ENCODE results near the gene NRAP.

NRAP gene

DNA sequence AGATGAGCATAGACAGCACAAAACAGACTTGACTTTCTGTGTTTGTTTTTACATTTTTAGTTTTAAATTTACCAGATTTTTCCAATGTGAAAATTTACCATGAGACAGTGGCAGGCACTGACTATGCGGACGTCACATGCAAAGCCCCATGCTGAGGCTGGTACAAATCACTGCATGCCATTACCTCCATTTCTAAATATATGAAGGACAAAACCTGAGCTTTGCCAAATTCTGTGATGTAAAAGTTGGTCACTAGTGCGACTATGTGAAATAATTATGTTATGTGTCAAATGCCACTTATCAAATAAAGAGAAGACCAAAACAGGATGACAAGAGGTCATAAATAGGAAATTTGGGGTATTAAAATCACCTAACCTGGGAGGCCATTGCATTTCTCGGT, 22.1 kb downstream of the NRAP start:
- no peak for DNase-seq (ENCODE audit: low read depth)

DNA sequence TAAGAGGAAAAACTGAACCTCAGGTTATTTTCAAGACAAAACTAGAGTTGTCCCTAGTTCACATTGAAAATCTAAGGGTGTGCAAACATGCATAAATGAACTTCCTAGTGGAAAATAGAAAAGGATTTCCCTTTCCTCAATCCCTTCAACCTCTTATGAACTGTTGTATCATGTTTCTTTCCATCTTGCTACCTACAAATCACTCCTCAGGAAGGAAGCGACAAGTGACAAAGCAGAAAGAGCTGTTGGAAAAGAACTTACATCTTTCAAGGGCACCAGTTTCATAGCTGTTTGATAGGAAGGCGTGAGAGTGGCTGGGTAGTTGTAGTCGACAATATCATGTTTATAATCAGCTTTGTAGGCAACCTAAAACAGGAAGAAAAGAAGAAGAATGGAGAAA, 23.9 kb downstream of the NRAP start:
- no peak for DNase-seq (ENCODE audit: low read depth)

DNA sequence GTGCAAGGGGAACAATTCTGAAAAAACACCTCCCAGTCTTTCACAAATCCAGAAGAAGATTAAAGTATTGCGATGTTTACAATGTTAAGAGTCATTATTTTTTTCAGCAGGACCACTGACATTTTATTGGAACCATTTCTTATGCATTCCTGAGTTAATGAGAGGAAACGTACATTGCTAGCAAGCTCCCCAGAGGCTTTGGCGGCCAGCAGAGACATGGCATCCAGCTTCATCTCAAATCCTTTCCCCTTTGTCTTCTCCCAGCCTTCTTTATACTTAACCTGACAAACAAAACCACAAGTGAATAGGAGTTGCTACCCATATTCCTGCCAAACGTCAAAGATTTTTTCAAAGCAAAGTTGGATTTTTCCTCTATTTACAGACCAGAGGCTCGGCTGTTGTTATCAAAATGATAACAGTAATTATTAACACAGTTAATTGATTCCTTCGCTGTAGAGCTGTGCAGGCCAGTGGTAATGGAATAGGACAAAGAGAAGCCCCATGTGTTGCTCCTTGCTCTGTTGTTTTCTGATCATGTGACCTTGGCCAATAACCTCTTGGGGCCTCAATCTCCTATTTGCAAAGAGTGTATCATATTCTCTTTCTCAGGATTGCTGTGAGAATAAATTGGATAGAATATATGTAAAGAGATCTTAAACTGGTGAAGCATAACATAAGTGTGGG, 32.0 kb downstream of the NRAP start:
- no peak for DNase-seq (ENCODE audit: low read depth)

DNA sequence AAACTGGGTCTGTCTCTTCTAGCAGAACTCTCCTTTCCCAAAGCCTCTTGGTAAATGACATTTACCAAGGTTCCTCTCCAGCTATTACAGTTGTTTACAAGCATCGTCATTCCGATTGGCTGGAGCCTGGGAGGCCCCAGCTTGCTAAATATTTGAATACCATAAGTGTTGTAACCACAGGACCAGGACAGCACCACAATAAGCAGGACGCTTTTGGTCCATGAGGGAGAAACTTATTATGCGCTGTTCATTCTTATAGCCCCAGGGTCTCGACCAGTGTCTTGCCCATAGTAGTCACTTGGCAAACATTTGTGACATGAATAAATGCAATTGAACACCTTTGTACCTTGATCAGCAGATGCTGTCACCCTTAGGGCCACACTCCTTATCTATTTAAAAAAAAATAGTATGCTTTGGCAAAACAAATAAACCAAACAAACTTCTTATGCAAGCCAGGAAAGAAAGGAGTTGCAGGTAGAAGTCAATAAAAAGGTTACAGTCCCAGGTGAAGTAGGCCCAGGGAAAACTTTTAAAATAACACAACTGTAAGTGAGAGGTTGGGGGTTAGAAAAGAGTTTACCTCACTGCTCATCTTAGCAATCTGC, 32.8 kb downstream of the NRAP start:
- DNase-seq (ENCODE audit: low read depth) = no peak

DNA sequence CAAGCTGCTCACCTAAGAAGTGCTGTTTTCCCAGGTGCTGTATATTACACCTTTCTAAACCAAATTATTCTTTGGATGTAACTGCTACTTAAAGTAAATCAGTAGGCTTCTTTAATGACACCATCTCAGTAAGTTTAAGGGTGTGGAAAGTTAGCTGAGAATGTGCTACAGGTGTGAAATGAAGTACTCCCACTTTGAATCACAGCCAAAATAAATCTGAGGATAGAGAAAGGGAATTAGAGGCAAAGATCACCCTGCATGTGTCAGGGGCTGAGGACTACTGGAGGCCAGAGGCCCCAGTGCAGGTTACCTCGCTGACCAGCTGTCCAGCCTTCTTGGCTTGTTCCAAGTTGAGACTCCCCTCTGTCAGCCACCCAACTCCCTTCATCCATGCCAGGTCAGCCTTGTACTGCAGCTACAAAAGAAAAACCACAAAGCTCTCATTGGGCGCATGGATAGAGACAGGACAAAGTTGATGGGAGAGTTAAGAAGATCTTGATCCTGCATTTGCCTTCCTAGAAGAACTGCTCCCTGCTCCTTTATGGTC, 35.2 kb downstream of the NRAP start:
- DNase-seq (ENCODE audit: low read depth) = no peak

DNA sequence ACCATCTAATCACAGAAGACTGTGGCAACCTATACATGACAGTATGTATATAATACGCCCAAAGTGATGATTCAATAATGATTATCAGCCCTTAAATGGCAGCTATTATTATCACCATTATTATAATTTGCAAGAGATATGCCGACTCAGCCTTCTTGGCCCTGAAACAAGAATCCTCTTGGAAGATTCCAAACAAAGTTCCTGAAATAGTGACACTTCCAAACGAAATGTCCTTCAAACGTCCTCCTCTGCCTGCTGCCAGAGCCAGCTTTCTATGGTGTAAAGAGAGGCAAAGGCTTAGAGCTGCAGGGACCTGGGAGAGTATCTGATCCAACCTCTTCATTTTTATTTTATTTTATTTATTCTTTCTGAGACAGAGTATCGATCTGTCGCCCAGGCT, 36.0 kb downstream of the NRAP start:
- DNase-seq (ENCODE audit: low read depth) = no peak

DNA sequence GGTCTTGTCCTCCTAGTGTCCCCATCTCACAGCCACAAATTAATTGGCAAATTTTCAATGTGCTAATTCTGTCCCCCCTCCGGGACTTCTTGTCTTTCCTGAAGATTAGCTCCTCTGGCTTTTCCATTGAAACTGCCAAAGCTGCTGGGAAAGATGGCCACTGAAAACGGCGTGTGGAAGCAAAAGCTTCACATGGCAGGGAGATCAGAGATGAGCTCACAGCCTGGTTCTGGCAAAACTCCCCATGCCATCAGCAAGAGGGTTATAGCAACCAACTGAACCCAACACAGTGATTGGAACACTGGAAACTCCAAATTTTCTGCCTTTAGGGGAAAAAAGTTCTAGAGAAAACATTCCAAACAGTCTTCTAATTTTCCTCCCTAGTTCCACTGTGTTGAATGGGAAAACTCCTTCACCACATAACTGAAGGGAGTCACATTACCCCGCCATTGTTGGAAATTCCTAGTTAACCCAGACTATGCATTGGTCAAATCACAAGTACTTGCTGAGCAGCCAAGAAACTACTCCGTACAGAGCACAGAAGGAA, 37.0 kb downstream of the NRAP start:
- DNase-seq (ENCODE audit: low read depth) = no peak

DNA sequence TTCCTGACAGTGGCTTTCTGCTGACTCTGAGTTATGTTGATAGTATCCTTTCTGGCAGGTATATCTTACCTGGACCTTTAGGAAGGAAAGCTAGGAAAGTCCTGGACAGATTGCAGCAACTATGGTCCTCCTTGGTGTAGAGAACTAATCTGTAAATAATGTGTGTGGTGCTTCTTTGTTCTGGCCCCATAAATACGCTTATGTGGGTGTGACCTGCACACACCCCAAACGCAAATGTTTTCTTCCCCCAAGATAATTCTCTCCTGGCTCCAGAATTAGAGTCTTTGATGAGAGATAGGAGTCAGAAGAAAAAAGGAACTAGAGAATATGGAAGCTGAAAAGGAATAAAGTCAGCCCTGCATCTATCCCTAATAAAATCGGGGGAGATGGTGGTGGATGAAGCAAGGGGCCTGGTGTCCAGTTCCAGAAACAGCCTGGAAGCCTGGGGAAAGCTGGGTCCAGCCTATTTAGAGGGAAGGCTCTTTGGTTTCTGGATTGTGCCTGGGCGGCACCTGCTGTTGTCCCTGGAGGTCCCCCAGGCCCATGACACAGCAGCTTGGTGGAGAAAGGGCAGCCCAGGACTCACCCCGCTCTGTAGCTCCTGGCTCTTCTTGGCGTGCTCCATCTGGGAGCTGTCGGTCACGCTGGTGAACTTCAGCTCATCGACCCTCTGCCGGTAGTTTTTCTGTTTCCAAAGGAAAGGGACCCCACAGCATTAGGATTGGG, 38.2 kb downstream of the NRAP start:
- no peak for DNase-seq (ENCODE audit: low read depth)

DNA sequence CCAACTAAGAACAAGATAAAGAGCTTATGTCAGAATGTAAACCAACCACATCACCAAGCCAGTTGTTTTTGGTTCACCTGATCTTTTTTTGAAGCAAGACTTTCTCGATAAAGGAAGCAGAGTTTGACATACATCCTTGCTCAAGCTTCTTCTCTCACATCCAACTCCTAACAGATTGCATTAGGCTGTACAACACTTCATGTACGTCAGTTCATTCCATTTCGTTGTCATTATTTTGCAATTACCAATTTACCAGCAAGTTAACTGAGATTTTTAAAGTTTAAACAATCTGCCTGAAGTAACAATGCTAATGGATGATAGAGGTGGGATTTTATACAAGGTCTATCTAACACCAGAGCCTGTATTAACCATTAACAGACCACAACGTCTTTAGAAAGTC, 41.0 kb downstream of the NRAP start:
- DNase-seq (ENCODE audit: low read depth) = no peak

DNA sequence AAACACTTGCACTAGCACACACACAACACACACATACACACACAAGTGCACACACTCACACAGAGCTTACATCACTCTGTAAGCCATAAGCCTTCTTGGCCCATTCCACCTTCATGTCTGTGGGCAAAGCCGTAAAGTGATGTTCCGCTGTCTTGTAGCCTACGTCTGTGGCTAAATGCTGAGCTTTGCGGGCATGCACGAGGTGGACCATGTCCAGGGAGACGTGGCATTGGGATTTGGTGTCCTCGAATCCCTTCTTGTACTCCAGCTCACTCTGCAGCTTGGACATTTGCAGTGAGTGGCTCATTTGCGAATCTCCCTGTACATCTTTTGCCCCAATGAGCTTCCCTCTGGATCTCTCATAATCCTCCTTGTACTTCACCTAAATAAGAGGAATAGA, 42.0 kb downstream of the NRAP start:
- no peak for DNase-seq (ENCODE audit: low read depth)

DNA sequence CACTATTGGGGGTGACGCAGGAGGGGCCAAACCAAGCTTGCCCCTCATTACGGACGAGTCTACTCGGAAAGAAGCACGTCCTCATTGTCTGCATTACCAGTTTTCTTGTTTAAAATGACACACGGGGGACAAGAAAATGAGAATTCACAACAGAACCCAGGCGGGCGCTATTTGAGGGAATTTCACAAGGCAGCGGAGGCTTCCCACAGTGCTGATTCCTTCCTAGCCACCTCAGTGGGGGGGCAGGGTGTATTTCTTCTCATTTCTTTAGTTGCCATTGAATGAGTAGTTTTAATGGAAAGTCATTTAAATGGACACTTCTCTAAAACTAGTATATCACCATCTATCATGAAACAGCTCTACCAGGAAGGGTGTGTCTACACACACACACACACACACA, 42.9 kb downstream of the NRAP start:
- no peak for DNase-seq (ENCODE audit: low read depth)

DNA sequence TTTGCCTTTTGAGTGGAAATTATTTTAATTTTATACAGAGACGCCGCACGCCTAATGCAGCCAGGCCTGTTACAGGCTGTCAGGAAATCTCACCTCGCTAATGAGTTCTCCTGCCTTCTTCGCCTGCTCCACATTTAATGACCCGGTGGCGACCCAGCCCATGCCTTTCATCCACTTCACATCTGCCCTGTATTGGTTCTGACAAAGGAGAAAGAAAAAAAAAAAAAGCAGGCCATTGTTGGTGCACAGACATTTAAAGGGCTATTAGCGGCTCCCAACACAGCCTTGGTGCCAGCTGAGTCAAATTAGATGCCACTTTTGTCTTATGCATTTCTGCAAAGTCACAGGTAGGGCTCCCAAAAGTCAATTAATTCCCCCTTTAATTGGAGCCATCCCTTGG, 43.3 kb downstream of the NRAP start:
- DNase-seq (ENCODE audit: low read depth) = no peak

DNA sequence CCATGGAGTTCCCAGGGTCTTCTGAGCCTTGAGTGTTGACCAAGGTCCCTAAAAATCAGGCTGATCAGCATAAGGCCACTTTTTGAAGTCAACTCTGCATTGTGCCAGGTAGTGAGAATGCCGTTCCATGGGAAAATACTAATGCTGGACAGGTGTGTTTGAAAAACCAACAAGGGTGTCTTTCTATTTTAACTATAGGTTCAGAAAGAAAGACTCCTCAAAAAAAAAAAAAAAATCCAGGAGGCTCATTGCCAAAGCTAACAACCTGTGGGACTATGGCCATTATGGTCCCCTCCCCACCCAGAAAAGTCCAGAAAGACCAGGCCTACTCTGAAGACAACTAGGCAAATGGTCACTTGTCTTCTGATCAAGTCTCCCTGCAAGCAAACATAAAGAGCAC, 44.4 kb downstream of the NRAP start:
- no peak for DNase-seq (ENCODE audit: low read depth)

DNA sequence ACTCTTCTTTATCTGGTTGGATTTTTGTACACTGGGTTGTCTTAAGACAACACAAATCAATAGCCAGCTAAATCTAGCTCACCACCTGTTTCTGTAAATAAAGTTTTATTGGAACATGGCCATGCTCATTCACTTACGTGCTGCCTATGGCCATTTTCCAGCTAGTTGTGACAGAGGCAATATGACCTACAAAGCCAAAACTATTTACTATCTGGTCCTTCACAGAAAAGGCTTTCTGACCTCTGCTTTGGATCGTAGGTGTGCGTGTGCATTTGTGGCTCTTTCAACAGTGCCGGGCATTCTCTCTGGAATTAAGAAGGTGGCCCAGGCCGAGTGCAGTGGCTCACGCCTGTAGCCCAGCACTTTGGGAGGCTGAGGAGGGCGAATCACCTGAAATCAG, 45.5 kb downstream of the NRAP start:
- DNase-seq (ENCODE audit: low read depth) = no peak

DNA sequence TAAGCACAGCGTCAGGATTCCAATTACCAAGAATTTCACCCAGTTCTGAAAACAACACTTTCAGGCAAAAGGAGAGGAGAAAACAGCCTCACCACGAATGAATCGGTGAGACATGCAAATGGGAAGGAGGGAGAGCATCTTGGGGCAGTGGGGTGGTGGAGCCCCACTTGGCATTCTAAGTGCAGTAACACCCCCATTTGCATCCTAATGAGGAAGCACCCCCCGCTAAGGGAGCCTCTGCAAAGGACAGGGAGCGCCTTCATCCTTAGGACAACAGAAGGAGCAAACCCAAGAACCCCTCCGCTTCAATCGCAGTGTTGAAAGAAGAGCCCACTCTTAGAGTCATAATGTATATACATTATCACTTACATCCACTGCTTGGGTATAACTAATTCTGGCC, 46.8 kb downstream of the NRAP start:
- no peak for DNase-seq (ENCODE audit: low read depth)

DNA sequence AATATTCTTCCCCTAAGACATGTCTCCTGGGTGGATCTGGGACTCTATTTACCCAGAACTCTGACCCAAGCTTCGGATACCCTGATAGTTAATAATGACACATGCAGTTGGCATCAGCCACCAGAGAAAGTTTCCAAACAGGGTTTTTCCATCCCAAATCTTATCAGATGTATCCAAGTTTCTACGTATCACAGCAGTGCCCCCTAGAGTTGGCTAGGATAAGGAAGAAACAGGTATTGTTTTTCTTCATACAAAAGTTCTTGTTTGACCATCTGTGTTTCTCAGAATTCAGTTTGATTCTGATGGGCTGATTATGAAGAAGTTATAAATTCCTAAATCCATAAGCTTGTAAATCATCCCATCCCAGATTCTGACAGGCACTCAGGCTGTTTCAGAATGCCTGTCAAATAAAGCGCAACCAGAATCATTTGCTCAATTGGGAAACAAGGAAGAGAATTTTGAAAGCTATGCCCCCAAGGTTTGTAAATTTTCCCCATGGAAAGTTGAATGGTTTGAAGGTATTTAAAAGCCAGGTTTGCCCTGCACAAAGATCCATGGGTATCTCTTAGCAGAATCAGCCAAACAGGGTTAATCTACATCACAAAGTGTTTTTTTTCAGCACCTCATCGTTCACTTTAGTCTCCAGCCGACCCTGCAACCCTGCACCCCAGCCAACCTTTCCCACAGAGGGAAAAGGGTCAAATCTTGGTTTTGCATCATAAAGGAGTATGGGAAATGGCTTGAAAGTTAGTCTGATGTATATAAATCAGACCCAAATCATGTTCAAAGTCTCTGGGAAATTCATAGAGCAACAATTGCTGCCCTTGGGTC, 47.4 kb downstream of the NRAP start:
- no peak for DNase-seq (ENCODE audit: low read depth)

DNA sequence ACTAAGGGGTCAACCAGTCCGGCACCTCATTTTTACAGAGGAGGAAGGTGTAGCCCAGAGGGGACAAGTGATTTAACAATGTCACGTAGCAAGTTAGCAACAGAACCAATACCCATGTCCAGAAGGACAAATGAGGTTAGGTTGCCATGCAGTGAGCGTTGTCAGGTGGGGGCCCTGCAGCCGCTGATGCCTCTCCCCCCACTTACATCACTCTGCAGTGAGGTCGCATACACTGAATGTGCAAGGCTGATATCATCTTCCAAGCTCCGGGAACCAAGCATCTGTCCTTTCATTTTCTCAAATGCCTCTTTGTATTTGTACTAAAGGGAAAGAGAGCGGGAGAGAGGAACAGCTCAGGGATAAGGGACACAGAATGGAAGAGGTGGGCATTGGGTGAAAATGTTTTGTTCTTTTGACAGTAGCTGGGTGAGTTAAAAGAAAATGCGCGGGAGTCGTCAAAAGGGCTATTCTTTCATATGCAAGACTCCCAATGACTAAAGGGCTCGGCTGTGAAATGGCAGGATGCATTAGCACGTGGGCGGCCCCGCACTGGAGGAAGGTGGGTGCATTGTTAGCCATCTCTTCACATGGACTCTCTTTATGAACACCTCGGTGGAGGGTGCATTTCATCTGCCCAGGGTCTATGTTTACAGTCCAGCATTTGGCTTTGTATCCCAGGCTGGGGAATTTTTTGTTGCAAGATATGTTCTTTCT, 49.7 kb downstream of the NRAP start:
- no peak for DNase-seq (ENCODE audit: low read depth)

DNA sequence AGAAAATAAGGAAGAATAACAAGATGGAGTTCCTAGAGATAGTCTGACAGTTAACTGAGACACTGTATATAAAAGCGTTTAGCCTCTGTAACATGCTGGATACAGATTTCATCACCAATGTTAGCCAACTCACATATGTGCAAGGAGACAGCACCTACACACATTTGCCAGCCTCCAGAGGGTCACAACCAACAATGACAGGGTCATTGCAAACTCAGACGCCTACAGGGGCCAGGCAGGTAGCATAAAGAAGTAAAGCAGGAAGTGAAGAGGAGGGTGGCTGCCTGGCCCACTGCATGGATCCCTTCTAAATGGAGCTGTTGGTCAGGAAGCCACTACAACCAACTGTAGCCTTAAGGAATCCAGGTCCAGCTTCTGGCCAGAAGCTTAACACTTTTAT, 50.4 kb downstream of the NRAP start:
- DNase-seq (ENCODE audit: low read depth) = no peak

DNA sequence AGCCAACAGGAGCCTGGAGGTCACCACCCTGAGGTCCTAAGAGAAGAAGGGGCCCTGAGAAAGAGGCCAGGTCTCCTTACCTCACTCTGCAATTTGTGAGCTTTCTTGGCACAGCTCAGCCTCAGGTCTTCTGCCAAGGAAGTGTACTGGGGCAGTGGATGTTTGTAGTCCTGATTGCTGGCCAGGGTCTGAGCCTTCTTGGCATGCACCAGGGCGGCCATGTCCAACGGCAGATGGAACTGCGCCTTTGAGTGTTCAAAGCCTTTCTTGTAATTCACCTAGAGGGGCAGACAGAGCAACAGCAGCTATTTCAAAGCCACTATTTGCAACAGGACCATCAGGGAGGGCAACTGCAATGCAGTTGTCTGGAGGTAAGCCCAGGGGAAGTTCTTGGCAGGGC, 51.7 kb downstream of the NRAP start:
- DNase-seq (ENCODE audit: low read depth) = no peak

DNA sequence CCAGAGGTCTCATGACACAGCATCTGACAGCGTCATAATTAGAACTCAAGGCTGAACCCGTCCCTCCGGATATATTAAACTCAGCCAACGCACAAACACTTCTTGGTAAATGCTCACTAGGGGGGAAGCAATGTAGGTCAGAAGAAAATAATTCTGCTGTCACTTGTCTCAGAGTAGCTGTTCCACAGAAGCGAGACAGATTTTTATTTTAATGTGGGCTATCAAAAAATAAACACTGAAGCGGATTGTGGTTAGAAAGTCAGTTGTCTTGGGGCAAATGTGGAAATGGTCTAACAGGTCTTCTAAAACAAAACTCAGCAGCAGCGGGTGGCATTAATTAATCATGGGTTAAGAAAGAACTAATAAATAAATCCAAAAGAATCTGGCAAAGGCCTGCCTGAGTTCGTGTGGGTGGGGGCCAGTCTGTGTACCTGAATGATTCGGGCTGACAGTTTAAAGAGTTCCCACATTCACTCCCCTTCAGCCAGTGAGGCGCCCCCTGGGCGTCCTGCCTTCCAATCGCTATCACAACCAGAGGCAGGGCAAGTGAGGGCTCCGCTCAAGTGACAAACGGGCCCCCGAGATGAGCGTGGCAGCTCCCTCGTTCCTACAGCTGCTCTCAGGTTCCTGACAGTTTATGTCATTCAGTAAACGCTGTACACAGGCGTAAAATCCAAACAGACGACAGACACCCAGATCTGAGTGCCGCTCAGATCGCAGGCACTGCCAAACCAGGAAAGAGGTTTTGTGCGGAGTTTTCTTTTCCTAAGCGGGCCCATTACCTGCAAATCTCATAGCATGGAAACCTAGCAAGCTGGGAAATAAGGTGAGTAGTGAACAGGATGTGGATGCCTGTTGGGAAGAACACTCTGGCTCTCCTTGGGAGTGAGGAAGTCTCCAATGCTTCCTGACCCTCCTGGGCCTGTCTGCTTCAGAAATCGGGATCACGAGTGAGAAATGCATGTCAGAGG, 52.9 kb downstream of the NRAP start:
- no peak for DNase-seq (ENCODE audit: low read depth)
